ENCODE data around the gene C1orf210. TPM values are rescaled to one million over a fixed set of nuclear protein-coding genes. Genes with fewer than 3 reads are reported as not detected.

Gene C1orf210
- total RNA-seq, 1 experiment from 2014 or later = not detected

- H3K9me3 ChIP-seq (ENCODE audit: low read length) = no peaks in the 10 kb centered on the region
- H3K36me3 ChIP-seq (ENCODE audit: insufficient read depth, low read length) = no peaks in the 10 kb centered on the region
- H4K20me1 ChIP-seq (ENCODE audit: insufficient read depth, low read depth, low read length) = no peaks in the 10 kb centered on the region
- no peaks in the 10 kb centered on the region for H3K9me2 ChIP-seq (replicated peaks; ENCODE audit: insufficient read depth, low read length)
- H3K79me2 ChIP-seq (ENCODE audit: low read length) = no peaks in the 10 kb centered on the region
- no peaks in the 10 kb centered on the region for H3K4me1 ChIP-seq (ENCODE audit: low read length)
- no peak for DNase-seq
- no peak overlapping the region for H3K4me3 ChIP-seq (ENCODE audit: low read length)
- no peak overlapping the region for H2AFZ ChIP-seq (ENCODE audit: low read length)
- no peak overlapping the region for H3K9ac ChIP-seq (ENCODE audit: low read length)
- H3K27me3 ChIP-seq (ENCODE audit: low read length) = no peaks in the 10 kb centered on the region
- H3K4me2 ChIP-seq (ENCODE audit: low read depth, low read length, poor library complexity, severe bottlenecking) = no peak overlapping the region
- no peak overlapping the region for H3K27ac ChIP-seq (ENCODE audit: low read length)
Observed at GRCh38 chr1:43284065-43284464, 1.3 kb downstream of the C1orf210 start.

- no peaks in the 10 kb centered on the region for H3K9me3 ChIP-seq (ENCODE audit: low read length)
- H3K36me3 ChIP-seq (ENCODE audit: insufficient read depth, low read length) = no peaks in the 10 kb centered on the region
- no peak overlapping the region for H3K4me3 ChIP-seq (ENCODE audit: low read length)
- no peak for DNase-seq
- no peaks in the 10 kb centered on the region for H3K79me2 ChIP-seq (ENCODE audit: low read length)
- no peaks in the 10 kb centered on the region for H3K27me3 ChIP-seq (ENCODE audit: low read length)
- H4K20me1 ChIP-seq (ENCODE audit: insufficient read depth, low read depth, low read length) = no peaks in the 10 kb centered on the region
- H3K9ac ChIP-seq (ENCODE audit: low read length) = no peak overlapping the region
- H3K27ac ChIP-seq (ENCODE audit: low read length) = no peak overlapping the region
- H3K9me2 ChIP-seq (replicated peaks; ENCODE audit: insufficient read depth, low read length) = no peaks in the 10 kb centered on the region
- no peak overlapping the region for H3K4me2 ChIP-seq (ENCODE audit: low read depth, low read length, poor library complexity, severe bottlenecking)
- no peaks in the 10 kb centered on the region for H3K4me1 ChIP-seq (ENCODE audit: low read length)
- no peak overlapping the region for H2AFZ ChIP-seq (ENCODE audit: low read length)
Observed at GRCh38 chr1:43282220-43283195, 2.9 kb downstream of the C1orf210 start.

- Histone ChIP-seq H3K9ac (ENCODE audit: low read length) (no peak overlapping the region), H3K9me3 (ENCODE audit: low read length) (no peaks in the 10 kb centered on the region), H3K4me3 (ENCODE audit: low read length) (no peak overlapping the region), H2AFZ (ENCODE audit: low read length) (no peak overlapping the region), H3K4me1 (ENCODE audit: low read length) (no peaks in the 10 kb centered on the region), H3K36me3 (ENCODE audit: insufficient read depth, low read length) (no peaks in the 10 kb centered on the region), H3K27me3 (ENCODE audit: low read length) (no peaks in the 10 kb centered on the region), H3K79me2 (ENCODE audit: low read length) (no peaks in the 10 kb centered on the region), H3K27ac (ENCODE audit: low read length) (no peak overlapping the region), H3K9me2 (replicated peaks; ENCODE audit: insufficient read depth, low read length) (no peaks in the 10 kb centered on the region), H4K20me1 (ENCODE audit: insufficient read depth, low read depth, low read length) (no peaks in the 10 kb centered on the region), H3K4me2 (ENCODE audit: low read depth, low read length, poor library complexity, severe bottlenecking) (no peak overlapping the region)
- no peak for DNase-seq
Observed at GRCh38 chr1:43280692-43281091, 4.7 kb downstream of the C1orf210 start.

GRCh38 chr1:43279666-43280065 lies 5.7 kb downstream of the C1orf210 start:
- no peak for DNase-seq
- H2AFZ ChIP-seq (ENCODE audit: low read length) = no peak overlapping the region
- H3K36me3 ChIP-seq (ENCODE audit: insufficient read depth, low read length) = no peaks in the 10 kb centered on the region
- no peak overlapping the region for H3K9ac ChIP-seq (ENCODE audit: low read length)
- no peak overlapping the region for H3K4me3 ChIP-seq (ENCODE audit: low read length)
- no peaks in the 10 kb centered on the region for H4K20me1 ChIP-seq (ENCODE audit: insufficient read depth, low read depth, low read length)
- no peak overlapping the region for H3K27ac ChIP-seq (ENCODE audit: low read length)
- no peak overlapping the region for H3K4me2 ChIP-seq (ENCODE audit: low read depth, low read length, poor library complexity, severe bottlenecking)
- no peaks in the 10 kb centered on the region for H3K79me2 ChIP-seq (ENCODE audit: low read length)
- H3K27me3 ChIP-seq (ENCODE audit: low read length) = no peaks in the 10 kb centered on the region
- H3K9me3 ChIP-seq (ENCODE audit: low read length) = no peaks in the 10 kb centered on the region
- H3K9me2 ChIP-seq (replicated peaks; ENCODE audit: insufficient read depth, low read length) = no peaks in the 10 kb centered on the region
- H3K4me1 ChIP-seq (ENCODE audit: low read length) = no peaks in the 10 kb centered on the region

GRCh38 chr1:43279161-43279560 lies 6.2 kb downstream of the C1orf210 start:
- Histone ChIP-seq H3K4me3 (ENCODE audit: low read length) (no peak overlapping the region), H3K4me2 (ENCODE audit: low read depth, low read length, poor library complexity, severe bottlenecking) (no peak overlapping the region), H3K9ac (ENCODE audit: low read length) (no peak overlapping the region), H4K20me1 (ENCODE audit: insufficient read depth, low read depth, low read length) (no peaks in the 10 kb centered on the region), H3K79me2 (ENCODE audit: low read length) (no peaks in the 10 kb centered on the region), H2AFZ (ENCODE audit: low read length) (no peak overlapping the region), H3K27me3 (ENCODE audit: low read length) (no peaks in the 10 kb centered on the region), H3K9me3 (ENCODE audit: low read length) (no peaks in the 10 kb centered on the region), H3K27ac (ENCODE audit: low read length) (no peak overlapping the region), H3K4me1 (ENCODE audit: low read length) (no peaks in the 10 kb centered on the region), H3K9me2 (replicated peaks; ENCODE audit: insufficient read depth, low read length) (no peaks in the 10 kb centered on the region), H3K36me3 (ENCODE audit: insufficient read depth, low read length) (no peaks in the 10 kb centered on the region)
- no peak for DNase-seq

- Histone ChIP-seq H3K79me2 (ENCODE audit: low read length) (no peaks in the 10 kb centered on the region), H2AFZ (ENCODE audit: low read length) (no peak overlapping the region), H3K4me3 (ENCODE audit: low read length) (no peak overlapping the region), H3K4me2 (ENCODE audit: low read depth, low read length, poor library complexity, severe bottlenecking) (no peak overlapping the region), H3K9me3 (ENCODE audit: low read length) (no peaks in the 10 kb centered on the region), H3K4me1 (ENCODE audit: low read length) (no peaks in the 10 kb centered on the region), H3K27me3 (ENCODE audit: low read length) (no peaks in the 10 kb centered on the region), H3K27ac (ENCODE audit: low read length) (no peak overlapping the region), H3K9me2 (replicated peaks; ENCODE audit: insufficient read depth, low read length) (no peaks in the 10 kb centered on the region), H3K9ac (ENCODE audit: low read length) (no peak overlapping the region), H4K20me1 (ENCODE audit: insufficient read depth, low read depth, low read length) (no peaks in the 10 kb centered on the region), H3K36me3 (ENCODE audit: insufficient read depth, low read length) (no peaks in the 10 kb centered on the region)
- DNase-seq = no peak
Observed at GRCh38 chr1:43277116-43277876, 8.1 kb downstream of the C1orf210 start.

GRCh38 chr1:43276673-43277072 lies 8.7 kb downstream of the C1orf210 start:
- Histone ChIP-seq H3K36me3 (ENCODE audit: insufficient read depth, low read length) (no peaks in the 10 kb centered on the region), H3K27me3 (ENCODE audit: low read length) (no peaks in the 10 kb centered on the region), H3K79me2 (ENCODE audit: low read length) (no peaks in the 10 kb centered on the region), H4K20me1 (ENCODE audit: insufficient read depth, low read depth, low read length) (no peaks in the 10 kb centered on the region), H3K4me2 (ENCODE audit: low read depth, low read length, poor library complexity, severe bottlenecking) (no peak overlapping the region), H3K4me3 (ENCODE audit: low read length) (no peak overlapping the region), H3K9me3 (ENCODE audit: low read length) (no peaks in the 10 kb centered on the region), H2AFZ (ENCODE audit: low read length) (no peak overlapping the region), H3K9me2 (replicated peaks; ENCODE audit: insufficient read depth, low read length) (no peaks in the 10 kb centered on the region), H3K27ac (ENCODE audit: low read length) (no peak overlapping the region), H3K4me1 (ENCODE audit: low read length) (no peaks in the 10 kb centered on the region), H3K9ac (ENCODE audit: low read length) (no peak overlapping the region)
- DNase-seq = no peak
